CD4-positive, alpha-beta T cell treated with Interleukin-15 for 4 hours (primary cell): ENCODE measurements around the gene PHF21A.
"Not testable (repeated sequence)": the region's sequence is repeated elsewhere in the genome, so short reads cannot be mapped to it uniquely, and the experiment has no call there.

Experiments
- DNase-seq: peaks from one replicate; pipeline ENCODE4 v3.0.0-alpha.2; 2020; ENCODE audit warnings: low spot score

Gene PHF21A

GRCh38 chr11:45902452-45903380 lies 218.5 kb downstream of the PHF21A start:
- no peak for DNase-seq

DNA sequence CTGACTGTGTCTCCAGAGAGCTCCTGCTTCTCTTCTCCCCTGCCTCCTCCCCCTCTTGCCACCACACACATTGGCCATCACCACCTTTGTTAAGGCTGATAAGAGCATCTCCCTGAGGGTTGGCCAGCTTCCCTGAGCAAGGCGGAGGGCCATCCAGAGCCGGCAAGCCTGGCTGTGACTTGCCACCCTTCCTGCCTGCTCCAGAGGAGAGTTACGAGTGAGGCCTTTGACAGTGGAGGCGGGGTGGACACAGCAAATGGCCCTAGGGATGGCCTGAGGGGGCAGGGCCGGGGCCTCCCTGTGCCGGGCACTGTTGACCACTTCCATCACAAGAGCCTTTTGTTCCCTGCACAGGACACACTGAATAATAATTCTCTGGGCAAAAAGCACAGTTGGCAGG lies 219.6 kb downstream of the PHF21A start:
- no peak for DNase-seq

DNA sequence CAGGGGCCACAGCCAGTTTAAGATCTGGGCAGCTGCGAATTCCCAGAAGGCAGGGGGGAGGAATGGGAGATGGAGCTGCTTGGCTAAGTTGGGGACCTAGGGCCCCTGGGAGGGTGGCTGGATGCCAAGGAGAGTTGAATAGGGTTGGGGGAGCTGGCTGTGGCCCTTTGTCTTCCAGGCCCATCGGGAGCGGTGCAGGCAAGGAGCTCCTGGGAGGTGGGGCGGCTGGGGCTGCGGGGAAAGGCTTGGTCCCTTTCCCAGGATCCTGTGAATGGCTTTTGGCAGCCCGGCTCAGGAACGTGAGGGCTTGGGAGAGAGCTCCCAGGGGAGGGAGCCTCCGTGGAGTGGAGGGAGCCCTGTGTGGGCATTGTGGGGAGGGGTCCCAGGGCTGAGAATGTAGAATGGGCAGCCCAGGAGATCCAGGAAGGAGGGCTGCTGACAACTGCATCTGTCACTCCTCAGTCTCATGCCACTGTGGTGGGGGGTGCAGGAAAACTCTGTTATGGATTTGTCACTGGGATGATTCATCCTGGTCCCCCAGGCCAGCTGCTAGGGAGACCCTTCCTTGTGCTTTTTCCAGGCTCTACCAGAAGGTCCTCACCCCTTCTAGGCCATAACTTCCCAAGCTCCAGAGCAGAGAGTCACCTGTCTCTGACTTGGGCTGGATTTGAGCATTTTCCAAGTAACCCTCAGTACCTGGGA lies 220.2 kb downstream of the PHF21A start:
- no peak for DNase-seq

- DNase-seq = not testable (repeated sequence)
These were observed 221.0 kb downstream of the PHF21A start for GRCh38 chr11:45900175-45900800.

DNA sequence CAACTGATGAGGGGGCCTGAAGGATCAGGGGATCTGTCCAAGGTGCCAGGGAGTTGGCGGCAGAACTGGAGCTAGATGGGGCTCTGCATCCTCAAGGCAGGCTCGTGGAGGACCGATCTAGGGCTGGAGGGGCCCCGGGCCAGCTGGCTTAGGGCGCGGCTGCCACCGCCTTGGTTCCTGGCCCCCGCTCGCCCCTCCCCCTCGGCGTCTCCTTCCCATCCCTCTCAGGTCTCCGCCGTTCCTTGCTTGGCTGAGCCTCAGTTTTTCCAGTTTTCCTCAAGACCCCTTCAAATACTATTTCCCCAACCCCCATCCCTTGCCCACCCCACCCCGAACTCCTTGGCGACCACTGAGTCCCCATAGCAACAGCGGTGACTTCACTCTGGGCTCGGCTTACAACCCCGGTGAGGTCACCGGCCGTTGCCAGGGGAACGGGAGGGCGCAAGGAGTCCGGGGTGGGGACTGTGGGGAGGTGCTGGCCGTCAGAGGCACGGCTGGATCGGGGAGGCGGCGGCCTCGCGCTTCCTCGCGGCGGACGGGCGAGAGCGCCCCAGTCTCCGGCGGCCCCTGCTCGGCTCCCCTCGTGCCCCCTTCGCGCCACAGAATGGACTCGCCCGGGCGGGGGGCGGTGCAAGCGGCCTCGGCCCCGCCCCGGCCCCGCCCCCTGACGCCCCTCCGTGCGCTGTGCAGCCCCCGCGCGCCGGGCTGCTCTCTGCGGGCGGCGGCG lies 221.6 kb downstream of the PHF21A start:
- DNase-seq = peak; percentile 74

DNA sequence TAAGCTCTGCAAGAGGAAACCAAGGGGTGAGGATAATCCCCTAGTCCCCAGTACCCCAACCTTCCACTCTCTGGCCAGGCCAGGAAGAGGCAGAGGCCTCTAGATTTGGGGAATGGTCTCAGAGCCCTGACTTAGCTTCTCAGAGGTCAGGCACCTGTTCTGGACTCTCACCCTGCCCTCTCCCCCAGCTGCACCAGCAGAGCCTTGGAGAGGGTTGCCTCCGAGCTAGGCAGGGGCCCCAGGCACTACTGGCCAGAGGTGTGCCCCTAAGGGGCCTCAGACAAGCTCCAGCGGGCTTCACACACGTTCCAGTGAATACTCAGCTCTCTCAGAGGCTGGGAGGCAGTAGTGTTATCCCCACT lies 222.2 kb downstream of the PHF21A start:
- no peak for DNase-seq

DNA sequence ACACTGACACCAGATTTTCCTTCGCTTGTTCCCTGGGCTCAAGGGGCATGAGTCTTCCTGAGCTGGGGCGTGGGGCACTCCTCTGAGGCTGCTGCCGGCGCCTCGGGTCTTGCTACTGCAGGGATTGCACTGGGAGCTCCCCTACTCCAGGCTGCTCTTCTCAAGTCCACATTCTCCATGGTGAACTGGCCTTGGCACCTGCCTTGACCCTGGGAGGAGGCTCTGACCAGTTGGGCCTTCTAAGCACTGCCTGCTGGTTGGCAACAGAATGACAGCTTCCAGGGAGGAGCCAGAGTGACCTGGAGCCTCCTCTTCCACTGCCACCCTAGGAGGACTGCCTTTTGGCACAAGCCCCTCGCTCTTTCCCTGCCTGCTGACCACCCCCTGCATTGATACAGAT lies 223.7 kb downstream of the PHF21A start:
- DNase-seq = no peak

GRCh38 chr11:45896422-45896984 lies 224.8 kb downstream of the PHF21A start:
- no peak for DNase-seq

DNA sequence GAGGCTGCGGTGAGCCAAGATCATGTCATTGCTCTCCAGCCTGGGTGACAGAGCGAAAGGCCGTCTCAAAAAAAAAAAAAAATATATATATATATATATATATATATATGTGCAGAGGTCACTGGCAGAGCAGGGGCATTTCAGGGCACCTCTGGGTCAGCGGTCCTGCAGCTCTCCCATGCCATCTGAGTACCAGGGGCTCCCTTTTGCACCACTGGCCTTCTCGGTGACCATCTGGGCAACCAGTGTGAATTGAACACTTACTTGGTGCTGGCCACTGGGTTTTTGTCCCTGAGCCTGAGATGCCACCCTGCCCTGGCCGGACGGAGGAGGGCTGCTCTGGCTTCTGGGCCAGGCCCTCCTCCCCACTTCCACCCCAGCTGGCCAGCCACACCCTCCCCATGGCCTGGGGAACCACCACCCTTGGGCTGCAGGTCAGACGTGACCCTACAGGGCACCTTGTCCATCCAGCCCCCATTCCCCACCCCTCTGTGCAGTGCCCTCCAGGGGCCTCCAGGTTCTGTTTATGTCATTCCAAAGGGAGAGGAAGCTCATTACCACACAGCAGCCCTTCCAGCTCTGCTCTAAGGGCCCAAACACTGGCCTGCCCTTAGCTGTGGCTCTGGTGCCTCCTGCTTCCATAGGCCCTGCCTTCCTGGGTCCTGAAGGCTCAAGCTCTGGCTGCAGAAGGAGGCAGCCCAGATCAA lies 225.5 kb downstream of the PHF21A start:
- DNase-seq = no peak

DNA sequence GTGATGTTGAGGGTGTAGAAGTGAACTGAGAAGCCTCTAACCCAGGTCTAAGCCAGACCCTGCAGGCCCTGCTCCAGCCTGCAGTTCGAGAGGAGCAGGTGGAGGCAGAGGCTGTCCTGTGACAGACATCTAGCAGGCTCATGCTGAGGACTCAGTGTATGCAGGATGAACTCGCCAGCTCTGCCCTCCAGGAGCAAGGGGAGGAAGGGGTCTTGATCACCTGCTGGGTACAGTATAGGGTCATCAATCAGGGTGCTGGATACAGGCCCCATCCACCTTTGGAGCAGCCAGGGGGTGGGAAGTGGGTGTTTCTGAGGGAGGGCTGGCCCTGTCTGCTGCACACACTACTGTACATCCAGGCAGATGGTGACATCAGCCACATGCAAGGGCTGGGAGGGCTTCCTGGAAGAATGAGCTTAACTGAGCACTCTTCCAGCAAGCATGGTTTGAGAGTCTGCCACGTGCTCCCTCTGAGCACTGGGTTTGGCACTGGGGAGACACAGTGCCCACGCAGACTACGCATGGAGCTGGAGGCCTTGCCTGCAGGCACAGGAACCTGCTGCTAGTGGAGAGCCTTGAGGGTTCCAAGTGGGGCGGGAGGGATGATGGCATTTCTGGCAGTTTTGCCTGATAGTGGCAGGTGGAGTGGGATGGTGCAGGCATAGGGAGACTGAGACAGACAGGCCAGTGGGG lies 226.6 kb downstream of the PHF21A start:
- no peak for DNase-seq

GRCh38 chr11:45892856-45893255 lies 228.4 kb downstream of the PHF21A start:
- no peak for DNase-seq

DNA sequence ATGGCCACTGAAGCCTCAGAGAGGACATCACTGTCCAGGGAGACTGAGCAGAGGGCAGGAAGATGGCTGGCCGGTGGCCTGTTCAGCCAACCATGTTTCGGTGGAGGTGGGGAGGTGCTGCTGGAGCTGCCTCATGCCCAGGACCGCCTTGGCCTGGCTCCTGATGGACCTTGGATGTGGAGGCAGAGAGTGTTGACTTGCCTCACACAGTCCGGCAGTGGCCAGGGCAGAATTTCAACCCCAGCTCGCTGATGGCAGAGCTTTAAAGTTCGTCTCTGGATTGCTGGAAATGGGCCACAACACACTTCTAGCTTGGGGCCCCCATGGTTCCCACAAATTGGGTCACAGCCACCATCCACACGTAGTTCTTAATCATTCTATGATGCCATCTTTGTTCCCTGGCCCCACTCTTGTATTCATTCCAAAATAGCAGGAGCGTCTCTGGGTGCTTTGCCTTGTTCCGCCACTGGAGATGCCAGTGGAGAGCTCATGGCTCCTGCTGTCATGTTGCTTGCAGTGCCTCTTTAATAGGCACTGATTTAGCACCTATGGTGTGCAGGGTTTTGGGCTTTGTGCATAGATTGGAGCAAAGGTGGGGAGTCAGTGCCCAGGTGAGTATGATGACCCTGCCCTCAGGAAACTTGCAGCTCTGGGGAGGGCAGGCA lies 230.2 kb downstream of the PHF21A start:
- no peak for DNase-seq

DNA sequence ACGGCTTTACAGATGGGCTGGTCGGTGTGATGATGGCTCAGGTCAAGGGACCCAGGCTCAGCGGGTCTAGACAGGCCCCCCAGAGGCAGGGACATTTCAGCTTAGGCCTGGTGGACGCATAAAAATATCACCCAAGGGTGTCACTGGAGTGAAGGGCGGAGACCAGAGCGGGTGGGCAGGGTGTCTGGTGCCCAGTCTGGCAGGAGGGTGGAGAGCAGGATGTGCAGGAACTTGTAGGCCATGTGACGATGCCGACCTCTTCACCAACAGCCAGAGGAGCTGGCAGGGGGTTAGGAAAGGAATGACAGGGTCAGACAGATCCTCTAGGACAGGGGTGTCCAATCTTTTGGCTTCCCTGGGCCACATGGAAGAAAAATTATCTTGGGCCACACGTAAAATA lies 231.3 kb downstream of the PHF21A start:
- DNase-seq = no peak

DNA sequence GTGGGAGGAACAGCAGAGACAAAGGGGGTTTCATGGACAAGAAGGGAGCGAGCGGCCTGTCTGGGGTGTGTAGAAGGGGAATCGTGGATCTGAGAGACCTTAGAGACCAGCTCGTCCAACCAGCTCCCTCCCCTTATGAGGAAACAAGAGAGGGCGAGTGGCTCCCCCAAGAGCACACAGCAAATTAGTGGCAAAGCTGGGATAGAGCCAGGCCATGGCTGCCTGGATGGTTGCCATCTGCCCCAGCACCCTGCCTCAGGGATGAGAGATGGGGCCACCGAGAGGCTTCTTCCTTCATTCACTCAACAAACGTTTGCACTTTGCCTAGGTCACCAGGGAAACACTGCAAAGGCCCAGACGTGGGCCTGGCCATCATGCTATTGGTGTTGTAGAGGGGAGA lies 231.7 kb downstream of the PHF21A start:
- DNase-seq = no peak

GRCh38 chr11:45887587-45887986 lies 233.7 kb downstream of the PHF21A start:
- DNase-seq = no peak

DNA sequence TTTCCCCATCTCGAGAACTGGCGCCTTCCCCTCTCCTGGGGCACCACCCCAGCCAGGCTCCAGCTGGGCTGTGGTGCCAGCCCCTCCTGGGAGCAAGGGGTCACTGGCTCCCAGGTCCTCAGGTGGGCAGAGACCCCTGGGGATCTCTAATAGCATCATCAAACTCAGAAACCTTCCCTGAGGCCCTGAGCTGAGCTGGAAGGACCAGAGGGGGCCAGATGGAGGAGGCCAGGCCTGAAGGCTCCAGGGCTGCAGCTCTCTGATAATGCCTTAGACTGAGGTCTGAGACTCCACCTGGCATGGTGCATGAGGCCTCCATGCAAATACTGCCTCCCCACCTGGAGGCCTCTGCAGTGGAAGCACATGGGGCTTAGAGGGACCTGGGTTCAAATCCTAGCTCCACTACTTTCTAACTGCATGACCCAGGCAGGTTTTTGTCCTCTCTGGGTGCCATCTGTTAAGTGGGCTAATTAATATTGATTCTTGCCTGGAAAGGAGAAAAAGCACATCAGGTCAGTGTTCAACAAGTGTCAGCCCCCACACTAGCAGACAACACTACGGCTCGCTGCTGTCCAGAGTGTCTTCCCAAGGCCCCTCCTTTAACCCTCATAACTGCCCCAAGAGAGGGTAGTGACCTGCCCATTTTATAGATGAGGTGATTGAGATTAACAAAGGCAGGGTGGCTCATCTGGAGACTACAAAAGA lies 234.3 kb downstream of the PHF21A start:
- DNase-seq = no peak

- DNase-seq = no peak
These were observed 235.1 kb downstream of the PHF21A start for GRCh38 chr11:45885921-45886721.

DNA sequence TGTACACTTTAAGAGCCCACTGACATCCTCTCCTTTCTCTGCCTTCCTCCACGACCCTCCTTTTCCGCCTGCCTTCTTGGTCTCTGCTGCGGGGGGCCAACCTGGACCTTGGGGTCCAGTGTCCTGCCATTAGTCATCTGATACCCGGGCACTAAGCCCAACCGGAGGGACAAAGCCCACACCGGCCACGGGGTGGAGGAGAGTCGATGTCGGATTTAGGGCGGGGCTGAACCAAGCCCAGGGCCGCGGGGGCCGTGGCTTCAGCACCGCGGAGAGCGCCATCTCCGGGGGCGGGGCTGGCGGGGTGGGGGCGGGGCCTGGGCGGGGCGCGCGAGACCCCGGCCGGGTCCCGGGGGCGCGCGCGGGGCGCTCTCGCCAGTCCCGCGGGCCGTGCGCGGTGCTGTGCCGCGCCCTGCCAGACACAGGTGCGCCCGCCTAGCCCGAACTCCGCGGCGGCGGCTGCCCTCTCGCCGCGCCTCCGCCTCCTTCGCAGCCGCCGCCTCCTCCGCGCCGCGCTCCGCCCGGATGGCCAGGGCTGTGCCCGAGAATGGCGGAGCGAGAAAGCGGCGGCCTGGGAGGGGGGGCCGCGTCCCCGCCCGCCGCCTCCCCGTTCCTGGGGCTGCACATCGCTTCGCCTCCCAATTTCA lies 235.9 kb downstream of the PHF21A start, which contains the start of gene MAPK8IP1:
MAPK8IP1 (plus strand) TSS at position 378 of the 647 bp plus-strand sequence; CDS start at position 548, 170 bp downstream.
- peak; percentile 45 for DNase-seq
